GM12864 (cell line): ENCODE data around the gene ANK2.

Experiments used
- DNase-seq: peaks from one replicate; pipeline ENCODE4 v3.0.0-alpha.2; 2011; ENCODE audit warnings: low read depth
- H3K4me3 ChIP-seq: 2 replicates; pipeline ENCODE4 v1.5.1; 2011; ENCODE audit warnings: mild to moderate bottlenecking, low read depth, low read length, control low read depth
- CTCF ChIP-seq: IDR thresholded peaks from 2 replicates; pipeline ENCODE4 v1.5.1; 2011; ENCODE audit warnings: low read depth, mild to moderate bottlenecking, moderate library complexity, low read length, control low read depth, inconsistent platforms; ENCODE audit errors: missing control alignments

ANK2 gene

GRCh38 chr4:113070755-113071154 lies 21.3 kb downstream of the ANK2 start:
- no peak for TF ChIP-seq CTCF
- H3K4me3 ChIP-seq: no peak overlapping the region

GRCh38 chr4:113071274-113071673 lies 21.8 kb downstream of the ANK2 start:
- TF ChIP-seq CTCF: no peak
- no peak overlapping the region for H3K4me3 ChIP-seq
- DNase-seq: no peak

More at GRCh38 chr4:113070755-113071154, 21.3 kb downstream of the ANK2 start:
- DNase-seq: no peak

- no peak overlapping the region for H3K4me3 ChIP-seq
- DNase-seq: no peak
- TF ChIP-seq CTCF: no peak
Measured at GRCh38 chr4:113071805-113072204, 22.4 kb downstream of the ANK2 start.

GRCh38 chr4:113073451-113074005 lies 24.1 kb downstream of the ANK2 start:
- DNase-seq: no peak
- no peak overlapping the region for H3K4me3 ChIP-seq
- no peak for TF ChIP-seq CTCF

GRCh38 chr4:113077575-113077974 lies 28.1 kb downstream of the ANK2 start:
- TF ChIP-seq CTCF: no peak
- no peak overlapping the region for H3K4me3 ChIP-seq
- no peak for DNase-seq

- no peak for DNase-seq
- no peak overlapping the region for H3K4me3 ChIP-seq
- no peak for TF ChIP-seq CTCF
Measured at GRCh38 chr4:113078066-113078465, 28.6 kb downstream of the ANK2 start.

- DNase-seq: no peak
- TF ChIP-seq CTCF: no peak
- no peak overlapping the region for H3K4me3 ChIP-seq
Measured at GRCh38 chr4:113080050-113080449, 30.6 kb downstream of the ANK2 start.
